ENCODE measurements around the gene BMAL1.

- TF ChIP-seq POLR2A (IDR thresholded peaks at IDR 0.05) (no peak), CTCF (IDR thresholded peaks at IDR 0.05) (no peak)
Measured at GRCh38 chr11:13349046-13349445, 71.5 kb downstream of the BMAL1 start.

Measured in uterus (tissue), 2 donors.